KMS-11 (cell line): Measurements from ENCODE around the gene MACROD2.

Source experiments
- H2AFZ ChIP-seq: fragments of 200-600 bp; sonication (generic); 2 replicates; pipeline ENCODE4 v1.6.1; 2016; ENCODE audit warnings: antibody characterized with exemption, mixed run types, low read depth
- H3K27ac ChIP-seq: fragments of 200-600 bp; sonication (generic); 2 replicates; pipeline ENCODE4 v1.6.1; 2016; ENCODE audit warnings: mild to moderate bottlenecking, mixed run types
- H3K27me3 ChIP-seq: fragments of 200-600 bp; sonication (generic); 2 replicates; pipeline ENCODE4 v1.6.1; 2017; ENCODE audit warnings: mild to moderate bottlenecking, low read depth, mixed run types, moderate library complexity; ENCODE audit not compliant: insufficient read depth
- H3K36me3 ChIP-seq: fragments of 200-600 bp; sonication (generic); 2 replicates; pipeline ENCODE4 v1.6.1; 2017; ENCODE audit warnings: mild to moderate bottlenecking, mixed run types; ENCODE audit not compliant: insufficient read depth
- H3K4me1 ChIP-seq: fragments of 200-600 bp; sonication (generic); 2 replicates; pipeline ENCODE4 v1.6.1; 2016; ENCODE audit warnings: mild to moderate bottlenecking, low read depth, mixed run types; ENCODE audit not compliant: poor library complexity, severe bottlenecking
- H3K4me2 ChIP-seq: fragments of 200-600 bp; sonication (generic); 2 replicates; pipeline ENCODE4 v1.7.0; 2016; ENCODE audit warnings: mild to moderate bottlenecking, mixed run types
- H3K4me3 ChIP-seq: fragments of 200-600 bp; sonication (generic); IDR thresholded peaks from 2 replicates; pipeline ENCODE4 v1.6.1; 2017; ENCODE audit warnings: low read depth, low read length, mixed read lengths; ENCODE audit not compliant: insufficient read depth
- H3K79me2 ChIP-seq: fragments of 200-600 bp; sonication (generic); 2 replicates; pipeline ENCODE4 v1.6.1; 2016; ENCODE audit warnings: low read depth, mixed run types; ENCODE audit not compliant: insufficient read depth
- H3K9ac ChIP-seq: fragments of 200-600 bp; sonication (generic); 2 replicates; pipeline ENCODE4 v1.6.1; 2016; ENCODE audit warnings: mild to moderate bottlenecking, mixed run types
- H4K20me1 ChIP-seq: fragments of 200-600 bp; sonication (generic); 2 replicates; pipeline ENCODE4 v1.6.1; 2016; ENCODE audit warnings: mild to moderate bottlenecking, mixed run types; ENCODE audit not compliant: insufficient read depth
- CTCF ChIP-seq: fragments of 200-600 bp; sonication (generic); conservative IDR thresholded peaks from 2 replicates; pipeline ENCODE4 v1.6.1; 2017; ENCODE audit warnings: low read depth, mild to moderate bottlenecking, antibody characterized with exemption, low read length, moderate library complexity, mixed read lengths

Gene MACROD2

GRCh38 chr20:15550116-15550870 is 1555.0 kb downstream of the MACROD2 start:
- Histone ChIP-seq H3K27ac (no peak overlapping the region), H4K20me1 (no peaks in the 10 kb centered on the region), H3K79me2 (no peaks in the 10 kb centered on the region), H3K36me3 (no peaks in the 10 kb centered on the region), H3K27me3 (no peaks in the 10 kb centered on the region), H3K4me1 (no peaks in the 10 kb centered on the region), H2AFZ (no peak overlapping the region), H3K4me2 (no peak overlapping the region), H3K4me3 (no peak overlapping the region), H3K9ac (no peak overlapping the region)
- TF ChIP-seq CTCF = no peak

DNA sequence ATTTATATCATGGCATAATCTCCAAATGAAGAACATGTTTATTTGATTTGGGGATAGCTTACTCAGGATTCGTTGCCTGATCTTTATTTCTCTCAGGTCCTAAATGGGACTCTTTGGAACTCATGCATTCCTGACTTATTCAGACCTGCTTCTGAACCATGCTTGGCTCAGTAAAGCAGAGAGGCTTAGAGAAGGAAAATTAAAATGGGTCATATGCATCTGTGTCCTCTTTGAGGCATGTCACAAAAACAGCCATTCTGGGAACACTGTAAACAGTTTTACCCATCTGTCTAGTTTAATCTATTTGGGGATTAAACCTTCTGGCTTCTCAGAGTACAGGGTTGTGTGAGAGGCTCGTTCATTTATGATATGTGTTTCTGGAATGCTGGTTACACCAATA is 1560.6 kb downstream of the MACROD2 start:
- Histone ChIP-seq H3K79me2 (no peaks in the 10 kb centered on the region), H3K4me1 (no peaks in the 10 kb centered on the region), H3K27ac (no peak overlapping the region), H4K20me1 (no peaks in the 10 kb centered on the region), H3K4me2 (no peak overlapping the region), H3K9ac (no peak overlapping the region), H3K4me3 (no peak overlapping the region), H2AFZ (no peak overlapping the region), H3K36me3 (no peaks in the 10 kb centered on the region), H3K27me3 (no peaks in the 10 kb centered on the region)
- TF ChIP-seq CTCF = no peak

- Histone ChIP-seq H3K4me1 (no peaks in the 10 kb centered on the region), H3K36me3 (no peaks in the 10 kb centered on the region), H3K27me3 (no peaks in the 10 kb centered on the region), H3K79me2 (no peaks in the 10 kb centered on the region), H3K4me2 (no peak overlapping the region), H4K20me1 (no peaks in the 10 kb centered on the region), H3K27ac (no peak overlapping the region), H3K4me3 (no peak overlapping the region), H3K9ac (no peak overlapping the region), H2AFZ (no peak overlapping the region)
- no peak for TF ChIP-seq CTCF
Observed at GRCh38 chr20:15556869-15557268, 1561.6 kb downstream of the MACROD2 start.

GRCh38 chr20:15561070-15561569 is 1565.8 kb downstream of the MACROD2 start:
- TF ChIP-seq CTCF = no peak
- Histone ChIP-seq H3K79me2 (no peaks in the 10 kb centered on the region), H3K4me1 (no peaks in the 10 kb centered on the region), H3K27ac (no peak overlapping the region), H3K36me3 (no peaks in the 10 kb centered on the region), H4K20me1 (no peaks in the 10 kb centered on the region), H3K4me3 (no peak overlapping the region), H2AFZ (no peak overlapping the region), H3K9ac (no peak overlapping the region), H3K4me2 (no peak overlapping the region), H3K27me3 (no peaks in the 10 kb centered on the region)
